TTC549 (cell line): ENCODE results near the gene TPSAB1.
"Not testable (repeated sequence)": the region's sequence is repeated elsewhere in the genome, so short reads cannot be mapped to it uniquely, and the experiment has no call there.

ENCODE experiments used
- FAIRE-seq: peaks from 2 replicates; lab custom pipeline; 2012; peaks lifted over from hg19 to GRCh38; lab: Jason Lieb, UNC

Gene TPSAB1

DNA sequence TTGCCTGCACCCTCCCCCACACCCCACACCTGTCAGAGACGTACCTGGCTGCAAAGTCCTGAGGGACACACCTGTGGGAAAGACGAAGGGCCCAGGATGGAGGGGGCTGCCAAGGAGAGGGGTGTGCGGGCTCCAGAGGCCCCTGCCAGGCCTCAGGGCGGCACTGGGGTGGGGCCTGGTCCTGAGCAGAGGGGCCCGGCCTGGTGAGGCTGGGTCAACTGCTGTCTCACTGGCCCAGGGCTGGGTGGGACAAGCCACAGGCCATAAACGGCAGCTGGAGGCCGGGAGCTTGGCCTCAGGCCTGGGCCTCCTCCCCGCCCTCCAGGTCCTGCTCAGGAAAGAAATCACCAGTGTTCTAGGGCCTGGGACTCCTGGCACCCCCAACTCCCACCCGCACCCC, 15.9 kb upstream of the TPSAB1 start:
- no peak for FAIRE-seq

DNA sequence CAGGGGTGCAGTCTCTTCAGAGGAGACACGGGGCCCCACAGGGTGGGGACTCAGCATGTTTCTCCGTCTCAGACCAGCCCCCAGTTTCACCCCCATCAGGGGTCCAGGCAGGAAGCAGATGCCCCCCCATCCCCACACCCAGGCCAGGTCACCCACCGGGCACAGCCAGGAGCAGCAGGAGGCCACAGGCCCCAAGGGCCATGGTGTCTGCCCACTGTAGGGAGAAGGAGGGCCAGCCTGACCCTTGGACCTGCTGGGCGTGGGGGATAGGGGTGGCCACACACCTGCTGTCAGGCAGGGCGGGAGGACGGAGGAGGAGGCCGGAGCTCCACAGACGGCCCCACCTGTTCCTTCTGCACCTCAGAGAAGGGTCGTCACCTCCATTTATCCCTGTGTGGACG, 15.5 kb upstream of the TPSAB1 start, which contains the start of gene TPSG1:
Gene TPSG1 (minus strand): TSS at position 218 of the 401 bp plus-strand sequence. CDS start 16 bp downstream, at position 202.
- FAIRE-seq, result no peak

DNA sequence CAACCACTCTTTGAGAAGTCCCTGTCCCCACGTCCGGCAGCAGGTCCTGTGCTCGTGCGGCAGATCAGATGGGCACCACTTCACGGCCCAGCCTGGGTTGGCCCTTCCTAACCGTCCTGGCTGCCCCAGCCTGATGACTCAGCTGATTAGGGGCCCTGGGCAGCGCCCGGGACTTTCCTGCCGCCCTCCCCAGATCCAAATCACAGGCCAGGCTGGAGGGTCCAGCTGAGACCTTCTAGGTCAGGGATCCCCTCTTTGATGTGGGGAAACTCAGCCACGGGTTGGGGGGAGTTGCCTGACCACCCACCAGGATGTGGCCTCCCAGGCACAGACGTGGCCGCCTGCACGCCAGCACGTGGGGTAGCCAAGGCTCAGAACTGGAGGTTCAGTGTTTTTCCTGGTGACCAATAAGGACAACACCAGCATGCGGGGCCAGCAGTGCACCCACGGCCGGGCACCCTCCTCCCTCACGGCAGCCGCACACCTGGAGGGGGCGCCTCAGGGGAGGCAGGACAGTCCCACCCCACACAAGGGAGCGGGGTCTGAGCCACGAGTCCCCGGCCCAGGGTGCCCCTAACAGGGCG, 14.7 kb upstream of the TPSAB1 start:
- not testable (repeated sequence) for FAIRE-seq

DNA sequence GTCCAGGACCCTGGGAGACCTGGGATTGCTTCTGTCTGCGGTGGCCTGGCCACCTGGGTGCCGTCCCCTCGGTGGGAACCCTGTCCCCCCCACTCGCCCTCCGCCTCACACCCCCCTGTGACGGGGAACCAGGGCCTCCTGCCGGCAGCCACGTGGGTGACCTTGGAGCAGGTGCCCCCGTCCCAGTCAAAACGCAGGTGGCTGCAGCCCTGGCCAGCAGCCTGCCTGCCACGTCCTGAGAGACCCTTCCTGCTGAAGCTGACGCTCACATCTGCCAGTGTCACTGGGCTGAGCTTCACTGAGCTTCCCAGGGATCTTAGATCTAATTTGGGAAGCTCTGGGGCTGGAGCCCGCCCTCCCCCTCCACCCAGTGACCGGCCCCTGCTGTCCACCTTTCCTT, 13.8 kb upstream of the TPSAB1 start:
- not testable (repeated sequence) for FAIRE-seq

DNA sequence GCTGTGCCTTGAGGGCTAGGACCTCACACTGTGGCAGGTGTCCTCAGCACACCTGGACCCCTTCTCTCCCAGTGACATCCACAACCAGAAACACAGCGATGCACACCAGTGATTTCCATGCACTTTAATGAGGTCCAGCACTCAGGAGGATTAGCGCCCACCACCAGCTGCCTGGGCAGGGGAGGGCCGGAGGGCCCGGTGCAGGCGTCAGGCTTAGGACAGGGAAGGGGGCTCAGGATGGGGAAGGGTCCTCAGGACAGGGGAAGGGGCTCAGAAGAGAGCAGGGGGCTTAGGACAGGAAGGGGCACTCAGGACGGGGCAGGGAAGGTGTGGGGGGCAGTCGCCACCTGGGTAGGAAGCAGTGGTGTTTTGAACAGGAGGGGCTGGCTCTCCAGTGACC, 12.3 kb upstream of the TPSAB1 start:
- FAIRE-seq, result not testable (repeated sequence)

DNA sequence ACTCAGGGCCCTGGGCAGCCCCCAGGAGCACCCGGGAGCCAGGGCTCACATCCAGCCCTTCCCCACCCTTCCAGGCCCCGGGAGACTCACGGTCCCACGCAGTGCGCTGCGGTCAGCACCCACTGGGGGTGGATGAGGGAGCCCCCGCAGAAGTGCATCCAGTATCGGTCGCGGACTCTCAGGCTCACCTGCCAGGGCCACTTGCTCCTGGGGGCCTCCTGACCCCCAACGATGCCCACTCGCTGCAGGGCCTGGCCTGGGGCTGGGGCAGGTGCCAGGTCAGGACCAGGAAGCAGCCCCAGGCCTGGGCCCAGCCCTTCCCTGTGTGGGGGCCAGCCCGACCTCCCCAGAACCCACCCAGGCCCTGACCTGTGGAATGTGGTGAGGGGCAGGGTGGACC, 11.0 kb upstream of the TPSAB1 start:
- not testable (repeated sequence) for FAIRE-seq

DNA sequence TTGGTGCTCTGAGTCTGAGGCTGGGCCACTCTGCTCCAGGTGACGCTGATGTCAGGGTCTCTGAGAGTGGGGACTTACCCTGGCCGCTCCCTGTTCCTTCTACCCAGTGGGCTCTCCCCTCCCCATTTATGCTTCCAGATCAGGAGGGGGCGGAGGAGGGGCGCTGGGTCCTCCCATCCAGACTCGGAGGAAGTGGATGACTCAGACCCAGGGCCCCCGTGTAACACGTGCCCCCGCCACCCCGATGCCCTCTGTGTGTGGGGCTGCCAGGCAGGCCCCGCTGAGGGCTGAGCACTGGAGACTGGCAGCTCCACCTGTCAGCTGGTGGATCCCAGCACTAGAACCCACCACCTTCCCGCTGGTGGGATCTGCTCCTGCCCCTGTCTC, 10.4 kb upstream of the TPSAB1 start, which contains the start of gene TPSB2:
Gene TPSB2 (minus strand): TSS at position 101 of the 387 bp plus-strand sequence. CDS start 233 bp downstream, outside the sequence.
- not testable (repeated sequence) for FAIRE-seq

DNA sequence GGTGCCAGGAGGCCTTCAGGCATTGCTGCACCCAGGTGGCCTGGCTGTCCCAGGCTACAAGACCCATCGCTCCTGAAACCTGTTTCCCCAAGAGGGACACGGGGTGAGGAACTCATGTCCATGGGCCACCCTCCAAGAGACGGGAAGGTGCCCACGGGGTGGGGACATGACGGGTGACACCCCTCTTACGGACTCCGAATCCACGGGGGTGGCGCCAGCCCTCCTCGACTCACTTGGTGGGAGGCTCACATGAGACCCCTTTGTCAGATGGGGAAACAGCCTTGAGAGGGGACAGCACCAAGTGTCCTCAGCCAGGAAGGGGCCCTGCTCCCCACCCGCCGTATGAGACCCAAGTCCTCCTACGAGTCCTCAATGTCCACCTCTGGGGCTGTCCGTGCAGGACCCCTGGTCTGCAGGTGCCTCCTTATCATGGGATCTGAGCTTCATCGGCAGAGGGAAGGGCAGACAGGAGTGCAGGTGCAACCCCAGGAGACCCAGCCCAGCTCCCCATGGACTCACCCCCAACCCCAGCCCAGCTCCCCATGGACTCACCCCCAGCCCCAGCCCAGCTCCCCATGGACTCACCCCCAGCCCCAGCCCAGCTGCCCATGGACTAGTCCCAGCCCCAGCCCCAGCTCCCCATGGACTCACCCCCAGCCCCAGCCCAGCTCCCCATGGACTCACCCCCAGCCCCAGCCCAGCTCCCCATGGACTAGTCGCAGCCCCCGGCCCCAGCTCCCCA, 9.9 kb upstream of the TPSAB1 start:
- not testable (repeated sequence) for FAIRE-seq

DNA sequence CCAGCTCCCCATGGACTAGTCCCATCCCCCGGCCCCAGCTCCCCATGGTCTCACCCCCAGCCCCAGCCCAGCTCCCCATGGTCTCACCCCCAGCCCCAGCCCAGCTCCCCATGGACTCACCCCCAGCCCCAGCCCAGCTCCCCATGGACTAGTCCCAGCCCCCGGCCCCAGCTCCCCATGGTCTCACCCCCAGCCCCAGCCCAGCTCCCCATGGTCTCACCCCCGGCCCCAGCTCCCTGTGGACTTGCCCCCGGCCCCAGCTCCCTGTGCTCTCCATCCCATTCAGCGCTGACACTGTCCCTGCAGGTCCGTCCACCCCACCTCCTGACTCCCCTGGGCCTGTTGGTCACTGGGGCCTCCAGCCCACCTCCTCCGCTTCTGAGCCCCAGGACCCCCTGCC, 9.2 kb upstream of the TPSAB1 start:
- FAIRE-seq, result not testable (repeated sequence)

DNA sequence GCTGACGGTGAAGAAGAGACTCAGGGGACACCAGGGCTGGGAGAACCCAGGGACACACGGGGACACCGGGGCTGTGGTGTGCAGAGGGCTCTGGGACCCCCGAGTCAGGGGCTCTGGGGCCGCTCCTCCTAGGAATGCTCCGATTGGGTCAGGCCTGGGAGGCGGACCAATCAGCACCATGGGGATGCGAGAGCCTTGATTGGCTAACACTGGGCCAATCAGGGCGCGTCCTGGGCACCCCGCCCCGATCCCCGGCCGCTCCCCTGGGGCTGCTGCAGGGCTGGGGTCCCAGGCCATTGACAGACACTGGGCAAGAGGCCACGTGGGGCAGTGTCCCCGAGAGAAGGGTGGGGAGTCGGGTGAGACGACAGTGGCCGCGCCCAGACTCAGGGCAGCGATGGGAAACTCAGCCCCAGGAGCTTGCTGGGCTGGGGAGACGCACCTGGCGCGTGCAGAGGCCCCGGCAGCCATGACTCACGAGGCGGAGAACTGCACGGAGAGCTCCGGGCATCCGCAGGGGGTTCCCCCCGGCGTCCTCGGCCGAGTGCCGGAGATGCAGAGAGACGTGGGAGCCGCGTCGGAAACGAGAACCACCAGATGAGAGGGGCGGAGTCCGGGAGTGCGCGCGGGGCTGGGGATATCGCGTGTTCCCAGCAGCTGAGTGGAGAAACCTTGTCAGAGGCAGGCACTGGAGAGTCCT, 8.3 kb upstream of the TPSAB1 start:
- FAIRE-seq, result not testable (repeated sequence)

DNA sequence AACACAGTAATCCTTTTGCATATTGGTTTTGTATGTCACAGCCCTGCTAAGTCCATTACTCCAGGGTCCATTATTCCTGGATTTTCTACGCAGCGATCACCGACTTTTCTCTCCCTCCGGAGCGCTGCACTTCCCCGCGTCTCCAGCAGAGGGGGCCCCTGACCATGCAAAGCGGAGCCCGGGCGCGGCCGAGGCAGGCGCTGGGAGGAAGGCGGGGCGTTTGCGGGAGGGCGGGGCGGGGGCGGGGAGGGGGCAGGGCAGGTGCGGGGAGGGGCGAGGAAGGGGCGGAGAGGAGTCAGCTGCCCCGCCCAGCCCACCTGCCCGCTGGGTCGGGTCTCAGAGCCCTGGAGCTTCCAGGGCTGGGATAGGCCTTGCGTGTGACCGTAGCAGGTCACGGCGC, 3.8 kb upstream of the TPSAB1 start:
- not testable (repeated sequence) for FAIRE-seq

DNA sequence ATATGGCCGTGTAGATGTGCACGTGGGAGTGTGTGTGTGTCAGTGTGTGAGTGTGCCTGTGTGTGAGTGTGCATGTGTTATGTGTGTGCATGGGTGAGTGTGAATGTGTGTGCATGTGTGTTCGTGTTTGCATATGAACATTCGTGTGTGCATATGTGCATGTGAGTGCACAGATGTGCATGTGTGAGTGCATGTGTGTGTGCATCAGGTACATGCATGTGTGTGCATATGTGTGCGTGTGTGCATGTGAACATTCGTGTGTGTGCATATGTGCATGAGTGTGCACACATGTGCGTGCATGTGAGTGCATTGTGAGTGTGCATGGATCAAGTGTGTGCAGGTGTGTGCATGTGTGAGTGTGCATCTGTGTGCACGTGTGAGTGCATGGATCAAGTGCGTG, 2.5 kb upstream of the TPSAB1 start:
- FAIRE-seq, result no peak

DNA sequence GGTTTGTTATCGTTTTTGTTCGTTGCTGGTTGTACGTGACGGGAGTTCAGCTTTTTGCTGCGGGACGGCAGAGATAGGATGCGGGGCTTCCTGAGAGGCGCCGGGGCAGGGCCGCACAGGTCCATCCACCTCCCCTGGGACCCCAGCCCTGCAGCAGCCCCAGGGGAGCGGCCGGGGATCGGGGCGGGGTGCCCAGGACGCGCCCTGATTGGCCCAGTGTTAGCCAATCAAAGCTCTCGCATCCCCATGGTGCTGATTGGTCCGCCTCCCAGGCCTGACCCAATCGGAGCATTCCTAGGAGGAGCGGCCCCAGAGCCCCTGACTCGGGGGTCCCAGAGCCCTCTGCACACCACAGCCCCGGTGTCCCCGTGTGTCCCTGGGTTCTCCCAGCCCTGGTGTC, 1.6 kb upstream of the TPSAB1 start:
- FAIRE-seq, result not testable (repeated sequence)

DNA sequence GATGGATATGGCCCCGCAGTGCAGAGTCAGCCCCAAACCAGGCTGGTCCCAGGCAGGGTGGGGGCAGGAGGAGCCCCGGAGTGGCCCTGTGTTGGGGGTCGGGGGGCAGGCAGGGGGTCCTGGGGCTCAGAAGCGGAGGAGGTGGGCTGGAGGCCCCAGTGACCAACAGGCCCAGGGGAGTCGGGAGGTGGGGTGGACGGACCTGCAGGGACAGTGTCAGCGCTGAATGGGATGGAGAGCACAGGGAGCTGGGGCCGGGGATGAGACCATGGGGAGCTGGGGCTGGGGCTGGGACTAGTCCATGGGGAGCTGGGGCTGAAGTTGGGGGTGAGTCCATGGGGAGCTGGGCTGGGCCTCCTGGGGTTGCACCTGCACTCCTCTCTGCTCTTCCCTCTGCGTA, 930 bp upstream of the TPSAB1 start:
- FAIRE-seq, result not testable (repeated sequence)

DNA sequence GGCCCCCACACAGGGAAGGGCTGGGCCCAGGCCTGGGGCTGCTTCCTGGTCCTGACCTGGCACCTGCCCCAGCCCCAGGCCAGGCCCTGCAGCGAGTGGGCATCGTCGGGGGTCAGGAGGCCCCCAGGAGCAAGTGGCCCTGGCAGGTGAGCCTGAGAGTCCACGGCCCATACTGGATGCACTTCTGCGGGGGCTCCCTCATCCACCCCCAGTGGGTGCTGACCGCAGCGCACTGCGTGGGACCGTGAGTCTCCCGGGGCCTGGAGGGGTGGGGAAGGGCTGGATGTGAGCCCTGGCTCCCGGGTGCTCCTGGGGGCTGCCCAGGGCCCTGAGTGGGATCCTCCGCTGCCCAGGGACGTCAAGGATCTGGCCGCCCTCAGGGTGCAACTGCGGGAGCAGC, 576 bp downstream of the TPSAB1 start:
- FAIRE-seq, result not testable (repeated sequence)

DNA sequence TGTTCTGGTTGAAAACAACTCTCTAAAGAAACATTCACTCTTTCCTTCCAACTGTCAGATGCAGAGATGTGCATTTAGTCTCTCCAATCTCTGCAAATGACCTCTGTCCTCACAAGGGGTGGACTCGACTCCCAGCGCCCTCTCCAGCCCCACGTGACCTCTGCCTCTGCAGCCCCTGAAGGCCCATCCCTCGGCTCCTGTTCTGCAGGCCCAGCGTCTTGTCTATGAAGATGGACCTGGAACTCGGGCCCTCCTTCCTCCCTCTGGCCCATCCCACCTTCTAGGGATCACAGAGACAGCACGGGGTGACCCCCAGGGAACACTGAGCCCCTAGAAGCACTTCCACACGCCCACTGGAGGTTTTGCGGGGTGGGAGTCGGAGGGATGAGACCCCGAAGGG, 2.9 kb downstream of the TPSAB1 start:
- not testable (repeated sequence) for FAIRE-seq

DNA sequence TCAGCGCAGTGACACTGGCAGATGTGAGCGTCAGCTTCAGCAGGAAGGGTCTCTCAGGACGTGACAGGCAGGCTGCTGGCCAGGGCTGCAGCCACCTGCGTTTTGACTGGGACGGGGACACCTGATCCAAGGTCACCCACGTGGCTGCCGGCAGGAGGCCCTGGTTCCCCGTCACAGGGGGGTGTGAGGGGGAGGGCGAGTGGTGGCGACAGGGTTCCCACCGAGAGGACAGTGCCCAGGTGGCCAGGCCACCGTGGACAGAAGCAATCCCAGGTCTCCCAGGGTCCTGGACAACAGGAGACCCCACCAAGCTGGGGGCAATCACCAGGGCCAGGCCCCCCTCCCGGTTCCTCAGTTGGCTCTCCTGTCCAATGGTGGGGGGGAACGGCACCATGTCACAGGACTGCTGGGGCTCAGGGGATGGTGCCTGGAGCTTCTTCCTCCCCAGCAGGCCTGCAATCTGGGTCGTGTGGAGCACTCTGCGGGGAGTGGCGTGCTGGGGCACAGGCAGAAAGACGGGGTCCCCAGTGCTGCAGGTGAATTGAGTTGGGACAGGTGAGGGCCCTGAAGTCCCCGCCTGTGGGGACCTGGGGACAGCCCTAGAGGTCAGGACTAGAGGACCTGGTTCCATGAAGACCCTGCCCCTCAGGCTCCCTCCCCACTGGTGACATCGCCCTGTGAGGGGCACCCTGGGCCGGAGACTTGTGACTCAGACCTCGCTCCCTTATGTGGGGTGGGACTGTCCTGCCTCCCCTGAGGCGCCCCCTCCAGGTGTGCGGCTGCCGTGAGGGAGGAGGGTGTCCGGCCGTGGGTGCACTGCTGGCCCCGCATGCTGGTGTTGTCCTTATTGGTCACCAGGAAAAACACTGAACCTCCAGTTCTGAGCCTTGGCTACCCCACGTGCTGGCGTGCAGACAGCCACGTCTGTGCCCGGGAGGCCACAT, 3.7 kb downstream of the TPSAB1 start:
- not testable (repeated sequence) for FAIRE-seq

DNA sequence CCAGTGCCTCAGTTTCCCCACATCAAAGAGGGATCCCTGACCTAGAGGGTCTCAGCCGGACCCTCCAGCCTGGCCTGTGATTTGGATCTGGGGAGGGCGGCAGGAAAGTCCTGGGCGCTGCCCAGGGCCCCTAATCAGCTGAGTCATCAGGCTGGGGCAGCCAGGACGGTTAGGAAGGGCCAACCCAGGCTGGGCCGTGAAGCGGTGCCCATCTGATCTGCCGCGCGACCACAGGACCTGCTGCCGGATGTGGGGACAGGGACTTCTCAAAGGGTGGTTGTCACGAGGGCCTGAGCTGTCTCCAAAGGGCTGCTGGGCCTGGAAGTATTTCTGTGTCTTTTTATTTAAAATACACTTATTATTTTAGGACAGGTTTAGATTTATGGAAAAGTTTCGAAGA, 4.4 kb downstream of the TPSAB1 start:
- FAIRE-seq, result no peak

DNA sequence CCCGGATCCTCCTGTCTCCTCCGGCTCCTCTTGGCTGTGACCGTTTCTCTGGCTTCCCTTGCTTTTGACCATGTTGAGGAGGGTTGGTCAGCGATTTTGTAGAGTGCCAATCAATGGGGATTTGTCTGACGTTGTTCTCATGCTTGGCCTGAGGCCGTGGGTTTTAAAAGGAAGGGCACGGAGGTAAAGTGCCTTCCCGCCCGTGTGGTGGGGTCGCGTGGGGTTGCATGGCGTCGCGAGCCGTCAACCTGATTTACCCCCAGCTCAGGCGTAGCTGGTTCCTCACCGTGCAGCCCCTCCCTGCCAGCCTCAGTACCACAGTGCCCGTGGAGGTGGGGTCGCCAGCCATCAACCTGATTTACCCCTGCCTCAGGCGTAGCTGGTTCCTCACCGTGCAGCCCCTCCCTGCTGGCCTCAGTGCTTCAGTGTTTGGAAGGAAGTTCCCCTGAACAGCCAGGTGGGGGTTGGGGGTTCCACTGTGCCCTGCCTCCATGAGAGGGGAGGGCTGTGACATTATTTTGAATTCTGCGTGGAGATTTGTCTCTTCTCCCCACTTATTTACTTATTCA, 5.0 kb downstream of the TPSAB1 start:
- FAIRE-seq, result no peak

DNA sequence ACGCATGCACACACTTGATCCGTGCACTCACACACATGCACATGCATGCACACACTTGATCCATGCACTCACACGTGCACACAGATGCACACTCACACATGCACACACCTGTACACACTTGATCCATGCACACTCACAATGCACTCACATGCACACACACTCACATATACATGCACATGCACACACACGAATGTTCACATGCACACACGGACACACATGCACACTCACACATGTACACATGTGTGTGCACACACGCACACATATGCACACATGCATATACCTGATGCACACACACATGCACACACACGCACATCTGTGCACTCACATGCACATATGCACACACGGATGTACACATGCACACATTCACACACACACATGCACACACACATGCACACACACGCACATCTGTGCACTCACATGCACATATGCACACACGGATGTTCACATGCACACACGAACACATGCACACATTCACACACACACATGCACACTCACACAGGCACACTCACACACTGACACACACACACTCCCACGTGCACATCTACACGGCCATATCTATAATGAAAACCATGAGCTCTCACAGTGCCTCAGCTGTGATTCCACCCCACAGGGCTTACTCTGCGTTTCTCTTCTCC, 7.5 kb downstream of the TPSAB1 start:
- FAIRE-seq, result not testable (repeated sequence)
